ENCODE measurements around the gene DUS1L.

DUS1L gene

DNA sequence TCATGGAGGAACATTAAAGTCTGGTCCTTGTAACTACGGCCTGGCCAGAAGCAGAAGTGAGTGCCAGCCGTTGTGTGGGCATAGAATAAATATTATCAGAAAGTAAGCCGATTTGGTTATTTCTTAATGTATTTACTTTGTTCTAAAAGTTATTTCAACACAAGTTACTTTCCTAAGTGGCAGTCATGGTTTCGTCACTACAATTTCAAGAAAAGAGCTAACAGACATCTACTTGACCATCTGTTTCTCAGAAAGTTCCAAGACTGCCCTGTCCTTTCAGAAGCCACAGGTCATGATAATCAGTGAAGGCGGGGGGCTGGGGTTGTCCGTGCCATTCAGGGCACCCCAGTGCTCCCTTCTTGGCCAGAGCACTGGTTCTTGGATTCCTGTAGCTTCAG lies 47.3 kb upstream of the DUS1L start (continued):
- TF ChIP-seq, protein P1, sequence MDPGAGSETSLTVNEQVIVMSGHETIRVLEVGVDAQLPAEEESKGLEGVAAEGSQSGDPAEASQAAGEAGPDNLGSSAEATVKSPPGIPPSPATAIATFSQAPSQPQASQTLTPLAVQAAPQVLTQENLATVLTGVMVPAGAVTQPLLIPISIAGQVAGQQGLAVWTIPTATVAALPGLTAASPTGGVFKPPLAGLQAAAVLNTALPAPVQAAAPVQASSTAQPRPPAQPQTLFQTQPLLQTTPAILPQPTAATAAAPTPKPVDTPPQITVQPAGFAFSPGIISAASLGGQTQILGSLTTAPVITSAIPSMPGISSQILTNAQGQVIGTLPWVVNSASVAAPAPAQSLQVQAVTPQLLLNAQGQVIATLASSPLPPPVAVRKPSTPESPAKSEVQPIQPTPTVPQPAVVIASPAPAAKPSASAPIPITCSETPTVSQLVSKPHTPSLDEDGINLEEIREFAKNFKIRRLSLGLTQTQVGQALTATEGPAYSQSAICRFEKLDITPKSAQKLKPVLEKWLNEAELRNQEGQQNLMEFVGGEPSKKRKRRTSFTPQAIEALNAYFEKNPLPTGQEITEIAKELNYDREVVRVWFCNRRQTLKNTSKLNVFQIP (CRISPR knock-in tag; IDR thresholded peaks at IDR 0.05; ENCODE audit: borderline replicate concordance, low read depth): no peak
- TF ChIP-seq, protein P2, sequence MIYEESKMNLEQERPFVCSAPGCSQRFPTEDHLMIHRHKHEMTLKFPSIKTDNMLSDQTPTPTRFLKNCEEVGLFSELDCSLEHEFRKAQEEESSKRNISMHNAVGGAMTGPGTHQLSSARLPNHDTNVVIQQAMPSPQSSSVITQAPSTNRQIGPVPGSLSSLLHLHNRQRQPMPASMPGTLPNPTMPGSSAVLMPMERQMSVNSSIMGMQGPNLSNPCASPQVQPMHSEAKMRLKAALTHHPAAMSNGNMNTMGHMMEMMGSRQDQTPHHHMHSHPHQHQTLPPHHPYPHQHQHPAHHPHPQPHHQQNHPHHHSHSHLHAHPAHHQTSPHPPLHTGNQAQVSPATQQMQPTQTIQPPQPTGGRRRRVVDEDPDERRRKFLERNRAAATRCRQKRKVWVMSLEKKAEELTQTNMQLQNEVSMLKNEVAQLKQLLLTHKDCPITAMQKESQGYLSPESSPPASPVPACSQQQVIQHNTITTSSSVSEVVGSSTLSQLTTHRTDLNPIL (CRISPR knock-in tag; IDR thresholded peaks at IDR 0.05; ENCODE audit: low read depth): no peak
- TF ChIP-seq OSR1 (CRISPR knock-in tag; IDR thresholded peaks at IDR 0.05) (no peak), GLIS3 (CRISPR knock-in tag; IDR thresholded peaks at IDR 0.05) (no peak), ZFP3 (CRISPR knock-in tag; IDR thresholded peaks at IDR 0.05) (no peak)

DNA sequence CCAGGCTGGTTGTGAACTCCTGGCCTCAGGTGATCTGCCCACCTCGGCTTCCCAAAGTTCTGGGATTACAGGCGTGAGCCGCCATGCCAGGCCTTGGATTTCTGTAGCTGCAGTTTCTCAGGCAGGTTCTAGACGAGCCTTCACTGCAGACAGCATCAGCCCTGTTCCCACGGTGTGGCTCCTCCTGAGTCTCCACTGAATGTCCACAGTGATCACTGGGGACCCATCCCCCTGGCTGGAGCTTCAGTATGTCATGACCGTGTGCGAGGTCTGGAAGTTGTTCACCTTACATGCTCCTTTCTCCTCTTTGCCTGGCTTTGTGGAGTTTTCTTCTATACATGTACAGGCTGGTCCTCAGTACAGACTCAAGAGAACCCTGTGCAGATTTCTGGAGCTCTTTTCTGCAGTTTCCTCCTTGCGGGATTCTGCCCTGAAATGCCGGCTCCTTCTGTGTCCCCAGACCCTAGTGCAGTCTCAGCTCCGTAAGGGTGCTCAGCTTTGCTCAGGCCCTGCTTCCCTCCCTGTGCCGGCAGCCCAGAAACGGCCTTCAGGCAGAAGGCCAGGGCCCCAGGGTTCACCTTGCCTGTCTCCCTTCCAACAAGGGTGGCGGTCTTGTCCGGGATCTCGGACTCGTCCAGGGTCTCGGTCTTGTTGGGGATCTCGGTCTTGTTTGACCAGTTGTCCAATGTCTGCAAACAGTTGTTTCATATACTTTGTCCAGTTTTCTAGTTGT lies 46.7 kb upstream of the DUS1L start:
- ATAC-seq: no peak
- TF ChIP-seq, protein P3, sequence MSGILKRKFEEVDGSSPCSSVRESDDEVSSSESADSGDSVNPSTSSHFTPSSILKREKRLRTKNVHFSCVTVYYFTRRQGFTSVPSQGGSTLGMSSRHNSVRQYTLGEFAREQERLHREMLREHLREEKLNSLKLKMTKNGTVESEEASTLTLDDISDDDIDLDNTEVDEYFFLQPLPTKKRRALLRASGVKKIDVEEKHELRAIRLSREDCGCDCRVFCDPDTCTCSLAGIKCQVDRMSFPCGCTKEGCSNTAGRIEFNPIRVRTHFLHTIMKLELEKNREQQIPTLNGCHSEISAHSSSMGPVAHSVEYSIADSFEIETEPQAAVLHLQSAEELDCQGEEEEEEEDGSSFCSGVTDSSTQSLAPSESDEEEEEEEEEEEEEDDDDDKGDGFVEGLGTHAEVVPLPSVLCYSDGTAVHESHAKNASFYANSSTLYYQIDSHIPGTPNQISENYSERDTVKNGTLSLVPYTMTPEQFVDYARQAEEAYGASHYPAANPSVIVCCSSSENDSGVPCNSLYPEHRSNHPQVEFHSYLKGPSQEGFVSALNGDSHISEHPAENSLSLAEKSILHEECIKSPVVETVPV (CRISPR knock-in tag; IDR thresholded peaks at IDR 0.05): no peak
- no peak for TF ChIP-seq PPARA (CRISPR knock-in tag; IDR thresholded peaks at IDR 0.05; ENCODE audit: borderline replicate concordance)
- no peak for TF ChIP-seq ZC3H10 (CRISPR knock-in tag; IDR thresholded peaks at IDR 0.05)
- TF ChIP-seq, protein P4, sequence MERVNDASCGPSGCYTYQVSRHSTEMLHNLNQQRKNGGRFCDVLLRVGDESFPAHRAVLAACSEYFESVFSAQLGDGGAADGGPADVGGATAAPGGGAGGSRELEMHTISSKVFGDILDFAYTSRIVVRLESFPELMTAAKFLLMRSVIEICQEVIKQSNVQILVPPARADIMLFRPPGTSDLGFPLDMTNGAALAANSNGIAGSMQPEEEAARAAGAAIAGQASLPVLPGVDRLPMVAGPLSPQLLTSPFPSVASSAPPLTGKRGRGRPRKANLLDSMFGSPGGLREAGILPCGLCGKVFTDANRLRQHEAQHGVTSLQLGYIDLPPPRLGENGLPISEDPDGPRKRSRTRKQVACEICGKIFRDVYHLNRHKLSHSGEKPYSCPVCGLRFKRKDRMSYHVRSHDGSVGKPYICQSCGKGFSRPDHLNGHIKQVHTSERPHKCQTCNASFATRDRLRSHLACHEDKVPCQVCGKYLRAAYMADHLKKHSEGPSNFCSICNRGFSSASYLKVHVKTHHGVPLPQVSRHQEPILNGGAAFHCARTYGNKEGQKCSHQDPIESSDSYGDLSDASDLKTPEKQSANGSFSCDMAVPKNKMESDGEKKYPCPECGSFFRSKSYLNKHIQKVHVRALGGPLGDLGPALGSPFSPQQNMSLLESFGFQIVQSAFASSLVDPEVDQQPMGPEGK (CRISPR knock-in tag; IDR thresholded peaks at IDR 0.05; ENCODE audit: borderline replicate concordance): no peak
- no peak for TF ChIP-seq TCF4 (CRISPR knock-in tag; IDR thresholded peaks at IDR 0.05; ENCODE audit: borderline replicate concordance)
- TF ChIP-seq OSR1 (CRISPR knock-in tag; IDR thresholded peaks at IDR 0.05): no peak
- TF ChIP-seq, protein P1 (CRISPR knock-in tag; IDR thresholded peaks at IDR 0.05; ENCODE audit: borderline replicate concordance, low read depth): no peak
- no peak for TF ChIP-seq GLIS3 (CRISPR knock-in tag; IDR thresholded peaks at IDR 0.05)
- TF ChIP-seq ZFP30 (CRISPR knock-in tag; IDR thresholded peaks at IDR 0.05): no peak
- no peak for TF ChIP-seq SNAI2 (CRISPR knock-in tag; IDR thresholded peaks at IDR 0.05)
- TF ChIP-seq, protein P5, sequence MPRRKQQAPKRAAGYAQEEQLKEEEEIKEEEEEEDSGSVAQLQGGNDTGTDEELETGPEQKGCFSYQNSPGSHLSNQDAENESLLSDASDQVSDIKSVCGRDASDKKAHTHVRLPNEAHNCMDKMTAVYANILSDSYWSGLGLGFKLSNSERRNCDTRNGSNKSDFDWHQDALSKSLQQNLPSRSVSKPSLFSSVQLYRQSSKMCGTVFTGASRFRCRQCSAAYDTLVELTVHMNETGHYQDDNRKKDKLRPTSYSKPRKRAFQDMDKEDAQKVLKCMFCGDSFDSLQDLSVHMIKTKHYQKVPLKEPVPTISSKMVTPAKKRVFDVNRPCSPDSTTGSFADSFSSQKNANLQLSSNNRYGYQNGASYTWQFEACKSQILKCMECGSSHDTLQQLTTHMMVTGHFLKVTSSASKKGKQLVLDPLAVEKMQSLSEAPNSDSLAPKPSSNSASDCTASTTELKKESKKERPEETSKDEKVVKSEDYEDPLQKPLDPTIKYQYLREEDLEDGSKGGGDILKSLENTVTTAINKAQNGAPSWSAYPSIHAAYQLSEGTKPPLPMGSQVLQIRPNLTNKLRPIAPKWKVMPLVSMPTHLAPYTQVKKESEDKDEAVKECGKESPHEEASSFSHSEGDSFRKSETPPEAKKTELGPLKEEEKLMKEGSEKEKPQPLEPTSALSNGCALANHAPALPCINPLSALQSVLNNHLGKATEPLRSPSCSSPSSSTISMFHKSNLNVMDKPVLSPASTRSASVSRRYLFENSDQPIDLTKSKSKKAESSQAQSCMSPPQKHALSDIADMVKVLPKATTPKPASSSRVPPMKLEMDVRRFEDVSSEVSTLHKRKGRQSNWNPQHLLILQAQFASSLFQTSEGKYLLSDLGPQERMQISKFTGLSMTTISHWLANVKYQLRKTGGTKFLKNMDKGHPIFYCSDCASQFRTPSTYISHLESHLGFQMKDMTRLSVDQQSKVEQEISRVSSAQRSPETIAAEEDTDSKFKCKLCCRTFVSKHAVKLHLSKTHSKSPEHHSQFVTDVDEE (CRISPR knock-in tag; IDR thresholded peaks at IDR 0.05): no peak
- no peak for TF ChIP-seq CSDC2 (CRISPR knock-in tag; IDR thresholded peaks at IDR 0.05)
- no peak for TF ChIP-seq ZNF565 (CRISPR knock-in tag; conservative IDR thresholded peaks at IDR 0.05; ENCODE audit: low read depth)
- no peak for TF ChIP-seq BACH2 (CRISPR knock-in tag; IDR thresholded peaks at IDR 0.05; ENCODE audit: borderline replicate concordance)

DNA sequence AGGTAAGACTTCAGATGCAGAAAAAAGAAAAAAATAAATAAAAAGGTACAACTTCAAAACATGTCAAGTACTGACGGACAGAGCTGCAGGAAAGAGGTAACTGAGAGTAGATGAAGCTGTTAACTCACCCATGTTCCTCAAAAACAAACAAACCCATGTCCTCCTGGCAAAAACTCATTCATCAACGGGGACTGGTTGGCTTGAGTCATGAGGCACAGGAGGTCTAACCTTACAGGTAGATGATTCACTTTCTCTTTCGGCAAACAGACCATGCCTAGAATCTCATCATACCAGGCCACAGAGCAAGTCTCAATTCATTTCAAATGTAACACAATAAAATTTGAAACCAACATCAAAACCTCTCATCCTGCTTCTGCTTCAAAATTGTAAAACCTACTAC lies 44.7 kb upstream of the DUS1L start:
- TF ChIP-seq RARB (CRISPR knock-in tag; IDR thresholded peaks at IDR 0.05) (no peak), ZNF565 (CRISPR knock-in tag; conservative IDR thresholded peaks at IDR 0.05; ENCODE audit: low read depth) (no peak)
- no peak for ATAC-seq
